Nephron progenitor cell (in vitro differentiated cells): ENCODE results near the gene ANAPC16.

ENCODE experiments used
- DNase-seq: peaks from one replicate; pipeline ENCODE4 v3.0.0; 2021
- H3K27ac Mint-ChIP-seq: 2 replicates; pipeline ENCODE4 v1.8.0; 2021; ENCODE audit warnings: mild to moderate bottlenecking, moderate library complexity, mixed read lengths
- H3K27me3 Mint-ChIP-seq: 2 replicates; pipeline ENCODE4 v1.8.0; 2021; ENCODE audit warnings: mild to moderate bottlenecking, low read depth, mixed read lengths; ENCODE audit not compliant: poor library complexity
- H3K36me3 Mint-ChIP-seq: 2 replicates; pipeline ENCODE4 v1.8.0; 2021; ENCODE audit warnings: low read depth, mixed read lengths
- H3K4me1 Mint-ChIP-seq: 2 replicates; pipeline ENCODE4 v1.8.0; 2021; ENCODE audit warnings: mixed read lengths
- H3K4me3 Mint-ChIP-seq: 2 replicates; pipeline ENCODE4 v1.8.0; 2021; ENCODE audit warnings: mild to moderate bottlenecking, moderate library complexity, mixed read lengths
- H3K9me3 Mint-ChIP-seq: 2 replicates; pipeline ENCODE4 v1.8.0; 2021; ENCODE audit warnings: mild to moderate bottlenecking, moderate library complexity, mixed read lengths
- TF ChIP-seq, protein P1 (sequence below): fragments of 200-600 bp; sonication (generic); IDR thresholded peaks from 2 replicates; pipeline ENCODE4 v1.5.0; 2021; ENCODE audit warnings: antibody characterized with exemption

The ANAPC16 gene

DNA sequence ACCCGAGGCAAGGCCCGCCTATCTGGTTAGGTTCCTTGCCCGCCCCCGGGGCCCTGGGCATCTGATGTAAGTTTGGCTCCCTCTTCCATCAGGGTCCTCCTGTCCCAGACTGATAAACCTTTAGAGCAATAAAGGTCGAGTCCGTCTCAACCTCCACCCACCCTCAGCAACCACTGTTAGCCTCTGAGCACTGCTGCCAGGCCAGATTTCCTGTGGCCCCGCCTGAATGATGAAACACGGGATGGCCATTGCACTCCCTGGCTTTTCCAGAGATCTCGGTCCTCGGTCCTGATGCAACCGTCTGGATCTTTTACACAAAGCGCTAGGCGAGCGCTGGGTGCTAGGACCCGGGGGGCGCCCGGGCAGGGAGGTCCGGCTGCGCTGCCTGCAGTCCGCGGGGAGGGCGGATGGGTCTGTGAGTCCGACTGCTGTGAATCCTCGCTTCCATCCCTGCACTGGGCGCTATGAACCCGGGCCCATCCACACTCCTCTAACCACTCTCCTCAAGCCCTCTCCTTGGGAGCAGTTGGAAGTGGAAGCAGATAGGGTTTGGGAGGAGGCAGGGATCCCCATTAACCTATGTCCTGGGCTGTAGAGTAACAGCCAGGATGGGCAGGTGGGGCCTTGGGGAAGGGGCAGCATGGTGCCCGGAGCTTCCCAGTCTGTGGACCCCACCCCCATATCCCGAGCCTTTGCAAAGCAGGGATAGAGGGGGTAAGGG, 57.0 kb downstream of the ANAPC16 start:
- peak overlapping the region; percentile 100 for H3K27ac Mint-ChIP-seq
- no peaks in the 10 kb centered on the region for H3K27me3 Mint-ChIP-seq
- H3K9me3 Mint-ChIP-seq, result no peaks in the 10 kb centered on the region
- TF ChIP-seq, protein P1, sequence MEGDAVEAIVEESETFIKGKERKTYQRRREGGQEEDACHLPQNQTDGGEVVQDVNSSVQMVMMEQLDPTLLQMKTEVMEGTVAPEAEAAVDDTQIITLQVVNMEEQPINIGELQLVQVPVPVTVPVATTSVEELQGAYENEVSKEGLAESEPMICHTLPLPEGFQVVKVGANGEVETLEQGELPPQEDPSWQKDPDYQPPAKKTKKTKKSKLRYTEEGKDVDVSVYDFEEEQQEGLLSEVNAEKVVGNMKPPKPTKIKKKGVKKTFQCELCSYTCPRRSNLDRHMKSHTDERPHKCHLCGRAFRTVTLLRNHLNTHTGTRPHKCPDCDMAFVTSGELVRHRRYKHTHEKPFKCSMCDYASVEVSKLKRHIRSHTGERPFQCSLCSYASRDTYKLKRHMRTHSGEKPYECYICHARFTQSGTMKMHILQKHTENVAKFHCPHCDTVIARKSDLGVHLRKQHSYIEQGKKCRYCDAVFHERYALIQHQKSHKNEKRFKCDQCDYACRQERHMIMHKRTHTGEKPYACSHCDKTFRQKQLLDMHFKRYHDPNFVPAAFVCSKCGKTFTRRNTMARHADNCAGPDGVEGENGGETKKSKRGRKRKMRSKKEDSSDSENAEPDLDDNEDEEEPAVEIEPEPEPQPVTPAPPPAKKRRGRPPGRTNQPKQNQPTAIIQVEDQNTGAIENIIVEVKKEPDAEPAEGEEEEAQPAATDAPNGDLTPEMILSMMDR, result no peak
- peak; percentile 80 for DNase-seq
- H3K4me1 Mint-ChIP-seq, result peaks cover 60% of the 10 kb centered on the region
- H3K36me3 Mint-ChIP-seq, result peaks cover 20% of the 10 kb centered on the region
- peak overlapping the region; percentile 94 for H3K4me3 Mint-ChIP-seq

DNA sequence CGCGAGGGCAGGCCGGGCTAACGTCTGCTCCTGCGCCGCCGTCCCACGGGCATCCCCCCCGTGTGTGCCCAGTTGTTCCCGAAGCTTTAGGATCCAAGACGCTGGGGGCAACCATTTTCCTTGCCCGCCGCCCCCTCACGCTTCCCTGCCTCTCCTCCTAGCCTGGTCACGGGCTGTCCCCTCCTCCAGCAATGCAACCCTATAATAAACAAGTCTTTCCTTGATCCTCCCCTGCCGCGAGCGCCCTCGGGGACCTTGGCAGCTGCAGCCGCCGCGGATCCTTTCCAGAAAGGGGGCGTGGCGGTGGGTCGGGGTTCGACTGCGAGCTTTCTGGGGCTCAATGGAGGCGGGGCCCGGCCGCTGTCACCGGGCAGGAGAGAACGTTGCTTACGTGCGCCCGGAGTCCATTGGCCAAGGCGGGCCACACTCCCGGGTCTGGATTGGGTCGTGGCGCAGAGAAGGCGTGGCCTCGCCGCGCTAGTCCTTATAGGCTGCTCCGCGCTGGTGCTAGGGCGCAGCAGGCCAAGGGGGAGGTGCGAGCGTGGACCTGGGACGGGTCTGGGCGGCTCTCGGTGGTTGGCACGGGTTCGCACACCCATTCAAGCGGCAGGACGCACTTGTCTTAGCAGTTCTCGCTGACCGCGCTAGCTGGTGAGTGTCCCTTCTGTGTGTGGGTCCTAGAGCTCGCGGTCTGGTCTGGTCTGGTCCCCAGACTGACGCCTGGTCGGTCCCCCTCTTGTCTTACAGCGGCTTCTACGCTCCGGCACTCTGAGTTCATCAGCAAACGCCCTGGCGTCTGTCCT, 57.8 kb downstream of the ANAPC16 start, which contains the start of gene DDIT4:
Gene DDIT4, plus strand, starts transcription at position 515 of the 803 bp plus-strand sequence. CDS start 293 bp downstream, outside the sequence.
- H3K27ac Mint-ChIP-seq, result peak within 1 kb of the TSS; percentile 100
- TF ChIP-seq, protein P1, result no peak
- no peaks in the 10 kb centered on the region for H3K27me3 Mint-ChIP-seq
- peak; percentile 98 for DNase-seq
- peak within 1 kb of the TSS; percentile 94 for H3K4me3 Mint-ChIP-seq
- no peaks in the 10 kb centered on the region for H3K9me3 Mint-ChIP-seq
- peaks cover 65% of the 10 kb centered on the region for H3K4me1 Mint-ChIP-seq
- H3K36me3 Mint-ChIP-seq, result peaks cover 20% of the 10 kb centered on the region

DNA sequence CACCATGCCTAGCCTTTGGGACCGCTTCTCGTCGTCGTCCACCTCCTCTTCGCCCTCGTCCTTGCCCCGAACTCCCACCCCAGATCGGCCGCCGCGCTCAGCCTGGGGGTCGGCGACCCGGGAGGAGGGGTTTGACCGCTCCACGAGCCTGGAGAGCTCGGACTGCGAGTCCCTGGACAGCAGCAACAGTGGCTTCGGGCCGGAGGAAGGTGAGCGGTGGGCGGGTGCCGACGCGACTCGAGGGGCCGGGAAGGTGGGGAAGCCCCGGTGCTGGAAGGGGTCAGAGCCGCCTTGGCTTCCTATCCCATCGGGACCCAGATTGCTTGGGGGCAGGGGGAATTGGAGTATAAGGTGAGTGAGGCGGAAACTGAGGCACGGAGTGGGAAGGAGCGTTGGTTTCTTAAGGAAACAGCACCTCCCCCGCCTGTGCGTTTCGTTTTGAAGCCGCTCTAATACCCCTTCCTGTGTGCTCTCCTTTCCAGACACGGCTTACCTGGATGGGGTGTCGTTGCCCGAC, 58.5 kb downstream of the ANAPC16 start:
- peaks cover 66% of the 10 kb centered on the region for H3K4me1 Mint-ChIP-seq
- H3K9me3 Mint-ChIP-seq, result no peaks in the 10 kb centered on the region
- H3K36me3 Mint-ChIP-seq, result peaks cover 20% of the 10 kb centered on the region
- TF ChIP-seq, protein P1, result no peak
- peak overlapping the region; percentile 80 for H3K27ac Mint-ChIP-seq
- DNase-seq, result peak; percentile 55
- no peaks in the 10 kb centered on the region for H3K27me3 Mint-ChIP-seq
- H3K4me3 Mint-ChIP-seq, result peak overlapping the region; percentile 94

DNA sequence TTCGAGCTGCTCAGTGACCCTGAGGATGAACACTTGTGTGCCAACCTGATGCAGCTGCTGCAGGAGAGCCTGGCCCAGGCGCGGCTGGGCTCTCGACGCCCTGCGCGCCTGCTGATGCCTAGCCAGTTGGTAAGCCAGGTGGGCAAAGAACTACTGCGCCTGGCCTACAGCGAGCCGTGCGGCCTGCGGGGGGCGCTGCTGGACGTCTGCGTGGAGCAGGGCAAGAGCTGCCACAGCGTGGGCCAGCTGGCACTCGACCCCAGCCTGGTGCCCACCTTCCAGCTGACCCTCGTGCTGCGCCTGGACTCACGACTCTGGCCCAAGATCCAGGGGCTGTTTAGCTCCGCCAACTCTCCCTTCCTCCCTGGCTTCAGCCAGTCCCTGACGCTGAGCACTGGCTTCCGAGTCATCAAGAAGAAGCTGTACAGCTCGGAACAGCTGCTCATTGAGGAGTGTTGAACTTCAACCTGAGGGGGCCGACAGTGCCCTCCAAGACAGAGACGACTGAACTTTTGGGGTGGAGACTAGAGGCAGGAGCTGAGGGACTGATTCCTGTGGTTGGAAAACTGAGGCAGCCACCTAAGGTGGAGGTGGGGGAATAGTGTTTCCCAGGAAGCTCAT, 59.0 kb downstream of the ANAPC16 start:
- Mint-ChIP-seq H3K4me1 (peaks cover 66% of the 10 kb centered on the region), H3K36me3 (peaks cover 20% of the 10 kb centered on the region), H3K27me3 (no peaks in the 10 kb centered on the region), H3K9me3 (no peaks in the 10 kb centered on the region), H3K27ac (peak overlapping the region; percentile 79), H3K4me3 (peak overlapping the region; percentile 94)
- TF ChIP-seq, protein P1, result peak; percentile 16
- DNase-seq, result peak; percentile 47

DNA sequence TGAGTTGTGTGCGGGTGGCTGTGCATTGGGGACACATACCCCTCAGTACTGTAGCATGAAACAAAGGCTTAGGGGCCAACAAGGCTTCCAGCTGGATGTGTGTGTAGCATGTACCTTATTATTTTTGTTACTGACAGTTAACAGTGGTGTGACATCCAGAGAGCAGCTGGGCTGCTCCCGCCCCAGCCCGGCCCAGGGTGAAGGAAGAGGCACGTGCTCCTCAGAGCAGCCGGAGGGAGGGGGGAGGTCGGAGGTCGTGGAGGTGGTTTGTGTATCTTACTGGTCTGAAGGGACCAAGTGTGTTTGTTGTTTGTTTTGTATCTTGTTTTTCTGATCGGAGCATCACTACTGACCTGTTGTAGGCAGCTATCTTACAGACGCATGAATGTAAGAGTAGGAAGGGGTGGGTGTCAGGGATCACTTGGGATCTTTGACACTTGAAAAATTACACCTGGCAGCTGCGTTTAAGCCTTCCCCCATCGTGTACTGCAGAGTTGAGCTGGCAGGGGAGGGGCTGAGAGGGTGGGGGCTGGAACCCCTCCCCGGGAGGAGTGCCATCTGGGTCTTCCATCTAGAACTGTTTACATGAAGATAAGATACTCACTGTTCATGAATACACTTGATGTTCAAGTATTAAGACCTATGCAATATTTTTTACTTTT, 59.7 kb downstream of the ANAPC16 start:
- TF ChIP-seq, protein P1, result no peak
- peak overlapping the region; percentile 79 for H3K27ac Mint-ChIP-seq
- peak overlapping the region; percentile 94 for H3K4me3 Mint-ChIP-seq
- peak; percentile 39 for DNase-seq
- no peaks in the 10 kb centered on the region for H3K27me3 Mint-ChIP-seq
- H3K9me3 Mint-ChIP-seq, result no peaks in the 10 kb centered on the region
- peaks cover 20% of the 10 kb centered on the region for H3K36me3 Mint-ChIP-seq
- peaks cover 63% of the 10 kb centered on the region for H3K4me1 Mint-ChIP-seq
